ENCODE measurements around the gene ACOT7.

Gene ACOT7

GRCh38 chr1:6416906-6417305 lies 23.3 kb upstream of the ACOT7 start:
- no peak overlapping the region for H2AFZ ChIP-seq (ENCODE audit: low read depth, low read length)
- ATAC-seq (ENCODE audit: insufficient read depth, low read depth) (no peak), DNase-seq (no peak)
- no peak overlapping the region for H3K27ac ChIP-seq (ENCODE audit: low read length)
- H3K9me3 ChIP-seq (ENCODE audit: insufficient read depth, low read length, severe bottlenecking), result no peaks in the 10 kb centered on the region
- H3K9ac ChIP-seq (ENCODE audit: low read depth, low read length), result no peak overlapping the region
- H3K79me2 ChIP-seq (ENCODE audit: insufficient read depth, low read length), result no peaks in the 10 kb centered on the region
- TF ChIP-seq CTCF (IDR thresholded peaks at IDR 0.05; ENCODE audit: borderline replicate concordance, extremely low read depth, low read length, poor library complexity, severe bottlenecking) (no peak), EZH2 (IDR thresholded peaks at IDR 0.05; ENCODE audit: borderline replicate concordance, low read depth, low read length, severe bottlenecking) (no peak)
- H4K20me1 ChIP-seq (ENCODE audit: insufficient read depth, low read length), result no peaks in the 10 kb centered on the region
- no peak overlapping the region for H3K4me2 ChIP-seq (ENCODE audit: insufficient read depth, low read length)
- H3K36me3 ChIP-seq (ENCODE audit: insufficient read depth, low read length), result no peaks in the 10 kb centered on the region
- H3K27me3 ChIP-seq (ENCODE audit: insufficient read depth, low read length, poor library complexity), result peaks cover 4% of the 10 kb centered on the region
- H3K4me3 ChIP-seq (ENCODE audit: low read depth in 1 of 2, low read length in 2 of 2), result no peak overlapping the region
- H3K4me1 ChIP-seq (ENCODE audit: insufficient read depth, low read length), result no peaks in the 10 kb centered on the region

GRCh38 chr1:6416295-6416656 lies 22.7 kb upstream of the ACOT7 start:
- no peak overlapping the region for H3K4me3 ChIP-seq (ENCODE audit: low read depth in 1 of 2, low read length in 2 of 2)
- H4K20me1 ChIP-seq (ENCODE audit: insufficient read depth, low read length), result no peaks in the 10 kb centered on the region
- no peak overlapping the region for H3K4me2 ChIP-seq (ENCODE audit: insufficient read depth, low read length)
- DNase-seq (no peak), ATAC-seq (ENCODE audit: insufficient read depth, low read depth) (no peak)
- no peak overlapping the region for H2AFZ ChIP-seq (ENCODE audit: low read depth, low read length)
- no peaks in the 10 kb centered on the region for H3K4me1 ChIP-seq (ENCODE audit: insufficient read depth, low read length)
- H3K9me3 ChIP-seq (ENCODE audit: insufficient read depth, low read length, severe bottlenecking), result no peaks in the 10 kb centered on the region
- H3K27ac ChIP-seq (ENCODE audit: low read length), result no peak overlapping the region
- no peak overlapping the region for H3K9ac ChIP-seq (ENCODE audit: low read depth, low read length)
- H3K36me3 ChIP-seq (ENCODE audit: insufficient read depth, low read length), result no peaks in the 10 kb centered on the region
- TF ChIP-seq EZH2 (IDR thresholded peaks at IDR 0.05; ENCODE audit: borderline replicate concordance, low read depth, low read length, severe bottlenecking) (no peak), CTCF (IDR thresholded peaks at IDR 0.05; ENCODE audit: borderline replicate concordance, extremely low read depth, low read length, poor library complexity, severe bottlenecking) (no peak)
- no peaks in the 10 kb centered on the region for H3K79me2 ChIP-seq (ENCODE audit: insufficient read depth, low read length)
- H3K27me3 ChIP-seq (ENCODE audit: insufficient read depth, low read length, poor library complexity), result no peaks in the 10 kb centered on the region

- no peak overlapping the region for H3K4me3 ChIP-seq (ENCODE audit: low read depth in 1 of 2, low read length in 2 of 2)
- no peak overlapping the region for H3K4me2 ChIP-seq (ENCODE audit: insufficient read depth, low read length)
- no peak for DNase-seq
- no peak for TF ChIP-seq EZH2 (IDR thresholded peaks at IDR 0.05; ENCODE audit: borderline replicate concordance, low read depth, low read length, severe bottlenecking)
- no peak for TF ChIP-seq CTCF (IDR thresholded peaks at IDR 0.05; ENCODE audit: borderline replicate concordance, extremely low read depth, low read length, poor library complexity, severe bottlenecking)
- H3K27me3 ChIP-seq (ENCODE audit: insufficient read depth, low read length, poor library complexity), result no peaks in the 10 kb centered on the region
- H3K9me3 ChIP-seq (ENCODE audit: insufficient read depth, low read length, severe bottlenecking), result no peaks in the 10 kb centered on the region
- no peaks in the 10 kb centered on the region for H3K4me1 ChIP-seq (ENCODE audit: insufficient read depth, low read length)
- no peaks in the 10 kb centered on the region for H4K20me1 ChIP-seq (ENCODE audit: insufficient read depth, low read length)
- no peak overlapping the region for H3K9ac ChIP-seq (ENCODE audit: low read depth, low read length)
- H3K27ac ChIP-seq (ENCODE audit: low read length), result no peak overlapping the region
- no peaks in the 10 kb centered on the region for H3K36me3 ChIP-seq (ENCODE audit: insufficient read depth, low read length)
- ATAC-seq (ENCODE audit: insufficient read depth, low read depth), result no peak
- H3K79me2 ChIP-seq (ENCODE audit: insufficient read depth, low read length), result no peaks in the 10 kb centered on the region
- no peak overlapping the region for H2AFZ ChIP-seq (ENCODE audit: low read depth, low read length)
Measured at GRCh38 chr1:6414881-6415626, 21.5 kb upstream of the ACOT7 start.
